GDM1 (cell line): ENCODE data around the gene NAP1L1.
"Not testable (repeated sequence)": the region's sequence is repeated elsewhere in the genome, so short reads cannot be mapped to it uniquely, and the experiment has no call there.

ENCODE experiments used
- DNase-seq: peaks from one replicate; lab custom pipeline; 2025; lab: John Stamatoyannopoulos, UW

Gene NAP1L1

GRCh38 chr12:75990189-75990912 is 94.1 kb downstream of the NAP1L1 start:
- DNase-seq, result no peak

GRCh38 chr12:75987709-75988108 is 96.8 kb downstream of the NAP1L1 start:
- DNase-seq, result not testable (repeated sequence)
